BLaER1 treated with 17β-estradiol and CSF1 and Interleukin-3, amounts not matched to agents 10 nM and 100 nM (cell line): ENCODE measurements around the gene ARVCF.

ENCODE experiments used
- H3K27ac ChIP-seq, 11 experiments: shearing (Covaris generic); formaldehyde crosslinking; 2 replicates each; pipeline ENCODE4 v1.8.1; 2022
- H3K27me3 ChIP-seq, 11 experiments: shearing (Covaris generic); formaldehyde crosslinking; 2 replicates each; pipeline ENCODE4 v1.8.1; 2022
- H3K36me3 ChIP-seq, 11 experiments: shearing (Covaris generic); formaldehyde crosslinking; 2 replicates each; pipeline ENCODE4 v1.8.1; 2022
- H3K4me1 ChIP-seq, 10 experiments: shearing (Covaris generic); formaldehyde crosslinking; 2 replicates each; pipeline ENCODE4 v1.8.1; 2022
- H3K4me2 ChIP-seq, 11 experiments: shearing (Covaris generic); formaldehyde crosslinking; 2 replicates each; pipeline ENCODE4 v1.8.1; 2022
- H3K4me3 ChIP-seq, 10 experiments: shearing (Covaris generic); formaldehyde crosslinking; 2 replicates each; pipeline ENCODE4 v1.8.1; 2022
- H3K9ac ChIP-seq, 11 experiments: shearing (Covaris generic); formaldehyde crosslinking; 2 replicates each; pipeline ENCODE4 v1.8.1; 2022
- H3K9me3 ChIP-seq, 11 experiments: shearing (Covaris generic); formaldehyde crosslinking; replicated peaks in 1 of 11; 2 replicates each; pipeline ENCODE4 v1.8.1; 2022
- H4K20me1 ChIP-seq, 11 experiments: shearing (Covaris generic); formaldehyde crosslinking; 2 replicates each; pipeline ENCODE4 v1.8.1; 2022
- Cebpa-rat ChIP-seq, 11 experiments: shearing (Covaris generic); IDR thresholded peaks; 2 replicates each; pipeline ENCODE4 v1.8.1; 2022

Gene ARVCF

GRCh38 chr22:19967850-19968449 is 48.7 kb downstream of the ARVCF start:
- peaks cover 50 to 94% (median 82%) of the 10 kb centered on the region in 11 experiments for H3K36me3 ChIP-seq
- H3K4me2 ChIP-seq, result no peak overlapping the region
- H3K4me1 ChIP-seq, result peaks cover 4 to 49% (median 18%) of the 10 kb centered on the region in 10 experiments; a peak in 18 of 20 replicates
- H4K20me1 ChIP-seq, result peaks cover 7 to 95% (median 44%) of the 10 kb centered on the region in 11 experiments; a peak in 21 of 22 replicates
- no peaks in the 10 kb centered on the region for H3K9me3 ChIP-seq
- TF ChIP-seq Cebpa-rat (IDR thresholded peaks at IDR 0.05), result no peak
- no peak overlapping the region for H3K27ac ChIP-seq
- no peak overlapping the region for H3K9ac ChIP-seq
- no peaks in the 10 kb centered on the region for H3K27me3 ChIP-seq
- no peak overlapping the region for H3K4me3 ChIP-seq

GRCh38 chr22:19966908-19967750 is 49.5 kb downstream of the ARVCF start:
- Histone ChIP-seq H3K4me3 (no peak overlapping the region), H3K27ac (no peak overlapping the region), H3K9me3 (no peaks in the 10 kb centered on the region), H3K36me3 (peaks cover 55 to 91% (median 86%) of the 10 kb centered on the region in 11 experiments), H3K9ac (peak overlapping the region in 2 of 11 experiments; percentile 1 to 19; a peak in 1 of 22 replicates), H3K4me2 (peak overlapping the region in 3 of 11 experiments; percentile 20 to 41 (median 21); a peak in 5 of 22 replicates), H3K4me1 (peaks cover 11 to 57% (median 26%) of the 10 kb centered on the region in 10 experiments), H3K27me3 (no peaks in the 10 kb centered on the region), H4K20me1 (peaks cover 15 to 98% (median 50%) of the 10 kb centered on the region in 11 experiments; a peak in 21 of 22 replicates)
- no peak for TF ChIP-seq Cebpa-rat (IDR thresholded peaks at IDR 0.05)

GRCh38 chr22:19965771-19966709 is 50.6 kb downstream of the ARVCF start:
- Histone ChIP-seq H3K27ac (no peak overlapping the region), H3K4me3 (no peak overlapping the region), H4K20me1 (peaks cover 26 to 98% (median 61%) of the 10 kb centered on the region in 11 experiments; a peak in 21 of 22 replicates), H3K36me3 (peaks cover 63 to 91% (median 83%) of the 10 kb centered on the region in 11 experiments), H3K4me2 (peak overlapping the region in 3 of 11 experiments; percentile 16 to 41 (median 20); a peak in 4 of 22 replicates), H3K9ac (no peak overlapping the region), H3K4me1 (peaks cover 18 to 65% (median 29%) of the 10 kb centered on the region in 10 experiments), H3K27me3 (no peaks in the 10 kb centered on the region), H3K9me3 (no peaks in the 10 kb centered on the region)
- no peak for TF ChIP-seq Cebpa-rat (IDR thresholded peaks at IDR 0.05)

- H3K36me3 ChIP-seq, result peaks cover 66 to 92% (median 88%) of the 10 kb centered on the region in 11 experiments
Measured at GRCh38 chr22:19964701-19965386, 51.8 kb downstream of the ARVCF start.

GRCh38 chr22:19963863-19964642 is 52.6 kb downstream of the ARVCF start:
- Histone ChIP-seq H3K9me3 (no peaks in the 10 kb centered on the region), H3K4me2 (no peak overlapping the region), H3K36me3 (peaks cover 58 to 84% (median 80%) of the 10 kb centered on the region in 11 experiments), H3K27ac (no peak overlapping the region), H3K9ac (peak overlapping the region in 3 of 11 experiments; percentile 9 to 41 (median 18); a peak in 2 of 22 replicates), H3K4me1 (peaks cover 34 to 75% (median 41%) of the 10 kb centered on the region in 10 experiments), H4K20me1 (peaks cover 37 to 100% (median 66%) of the 10 kb centered on the region in 11 experiments; a peak in 21 of 22 replicates), H3K4me3 (no peak overlapping the region), H3K27me3 (no peaks in the 10 kb centered on the region)
- TF ChIP-seq Cebpa-rat (IDR thresholded peaks at IDR 0.05), result no peak

More at GRCh38 chr22:19964701-19965386, 51.8 kb downstream of the ARVCF start:
- peaks cover 28 to 69% (median 34%) of the 10 kb centered on the region in 10 experiments for H3K4me1 ChIP-seq
- no peaks in the 10 kb centered on the region for H3K9me3 ChIP-seq
- H4K20me1 ChIP-seq, result peaks cover 32 to 100% (median 66%) of the 10 kb centered on the region in 11 experiments; a peak in 21 of 22 replicates
- H3K27ac ChIP-seq, result no peak overlapping the region; a peak in 1 of 22 replicates
- no peak overlapping the region for H3K4me2 ChIP-seq
- no peak overlapping the region for H3K4me3 ChIP-seq
- TF ChIP-seq Cebpa-rat (IDR thresholded peaks at IDR 0.05), result no peak
- H3K9ac ChIP-seq, result peak overlapping the region in 5 of 11 experiments; percentile 8 to 41 (median 9); a peak in 3 of 22 replicates
- H3K27me3 ChIP-seq, result no peaks in the 10 kb centered on the region

GRCh38 chr22:19962909-19963806 is 53.5 kb downstream of the ARVCF start:
- peaks cover 40 to 100% (median 70%) of the 10 kb centered on the region in 11 experiments; a peak in 21 of 22 replicates for H4K20me1 ChIP-seq
- peaks cover 49 to 75% (median 71%) of the 10 kb centered on the region in 11 experiments for H3K36me3 ChIP-seq
- H3K4me1 ChIP-seq, result peaks cover 43 to 84% (median 50%) of the 10 kb centered on the region in 10 experiments
- no peak overlapping the region for H3K4me3 ChIP-seq
- H3K27ac ChIP-seq, result peak overlapping the region in 4 of 11 experiments; percentile 6 to 48 (median 14); a peak in 3 of 22 replicates
- TF ChIP-seq Cebpa-rat (IDR thresholded peaks at IDR 0.05), result no peak
- H3K4me2 ChIP-seq, result peak overlapping the region in 9 of 11 experiments; percentile 18 to 78 (median 37); a peak in 13 of 22 replicates
- H3K9me3 ChIP-seq, result no peaks in the 10 kb centered on the region
- no peaks in the 10 kb centered on the region for H3K27me3 ChIP-seq
- peak overlapping the region in 8 of 11 experiments; percentile 5 to 63 (median 44); a peak in 11 of 22 replicates for H3K9ac ChIP-seq
